HG03196 (cell line): Measurements from ENCODE around the gene EIF2S3.
"Not testable (repeated sequence)": the region's sequence is repeated elsewhere in the genome, so short reads cannot be mapped to it uniquely, and the experiment has no call there.

Experiments used
- ATAC-seq: cut with Tn5 transposase; IDR thresholded peaks from one replicate; pipeline ENCODE4 v1.9.1; 2021; ENCODE audit not compliant: unreplicated experiment

Gene EIF2S3

GRCh38 chrX:24054182-24055042, at the start of gene EIF2S3:
Gene EIF2S3, plus strand, starts transcription at chrX:24054956. Its CDS starts 13 bp downstream, at chrX:24054969.
- peak; percentile 94 for ATAC-seq

GRCh38 chrX:24005028-24005427, 49.7 kb upstream of the EIF2S3 start:
- ATAC-seq = peak; percentile 52

- ATAC-seq = no peak
Measured at GRCh38 chrX:24005867-24006266, 48.9 kb upstream of the EIF2S3 start.

GRCh38 chrX:24012266-24012665, 42.5 kb upstream of the EIF2S3 start:
- no peak for ATAC-seq

- ATAC-seq = peak; percentile 78
Measured at GRCh38 chrX:24014388-24015018, 40.3 kb upstream of the EIF2S3 start.

- ATAC-seq = no peak
Measured at GRCh38 chrX:24017674-24018073, 37.1 kb upstream of the EIF2S3 start.

GRCh38 chrX:24018809-24019208, 35.9 kb upstream of the EIF2S3 start:
- no peak for ATAC-seq

- ATAC-seq = no peak
Measured at GRCh38 chrX:24019448-24019847, 35.3 kb upstream of the EIF2S3 start.

GRCh38 chrX:24020306-24020876, 34.4 kb upstream of the EIF2S3 start:
- ATAC-seq = no peak

GRCh38 chrX:24023544-24023943, 31.2 kb upstream of the EIF2S3 start:
- ATAC-seq = no peak

- no peak for ATAC-seq
Measured at GRCh38 chrX:24023972-24024669, 30.6 kb upstream of the EIF2S3 start.

- peak; percentile 91 for ATAC-seq
Measured at GRCh38 chrX:24024819-24025740, 29.7 kb upstream of the EIF2S3 start.

GRCh38 chrX:24025741-24026403, 28.9 kb upstream of the EIF2S3 start:
- peak; percentile 22 for ATAC-seq

GRCh38 chrX:24026432-24026831, 28.3 kb upstream of the EIF2S3 start:
- no peak for ATAC-seq

GRCh38 chrX:24027086-24027485, 27.7 kb upstream of the EIF2S3 start, which contains the start of gene KLHL15:
Gene KLHL15, minus strand, starts transcription at chrX:24027186. Its CDS starts 20,493 bp downstream, at chrX:24006693.
- ATAC-seq = no peak

- ATAC-seq = no peak
Measured at GRCh38 chrX:24027985-24028384, 26.8 kb upstream of the EIF2S3 start.

GRCh38 chrX:24030597-24030996, 24.2 kb upstream of the EIF2S3 start:
- no peak for ATAC-seq

- no peak for ATAC-seq
Measured at GRCh38 chrX:24034485-24034884, 20.3 kb upstream of the EIF2S3 start.

GRCh38 chrX:24037729-24038128, 17.0 kb upstream of the EIF2S3 start:
- no peak for ATAC-seq

- ATAC-seq = not testable (repeated sequence)
Measured at GRCh38 chrX:24046060-24046459, 8.7 kb upstream of the EIF2S3 start.
